ENCODE results near the gene SUPT5H. TPM values are rescaled to one million over a fixed set of nuclear protein-coding genes. Genes with fewer than 3 reads are reported as not detected.

SUPT5H gene
- polyA plus RNA-seq, 1 donor from 2014 or later, result 92.5 TPM

DNA sequence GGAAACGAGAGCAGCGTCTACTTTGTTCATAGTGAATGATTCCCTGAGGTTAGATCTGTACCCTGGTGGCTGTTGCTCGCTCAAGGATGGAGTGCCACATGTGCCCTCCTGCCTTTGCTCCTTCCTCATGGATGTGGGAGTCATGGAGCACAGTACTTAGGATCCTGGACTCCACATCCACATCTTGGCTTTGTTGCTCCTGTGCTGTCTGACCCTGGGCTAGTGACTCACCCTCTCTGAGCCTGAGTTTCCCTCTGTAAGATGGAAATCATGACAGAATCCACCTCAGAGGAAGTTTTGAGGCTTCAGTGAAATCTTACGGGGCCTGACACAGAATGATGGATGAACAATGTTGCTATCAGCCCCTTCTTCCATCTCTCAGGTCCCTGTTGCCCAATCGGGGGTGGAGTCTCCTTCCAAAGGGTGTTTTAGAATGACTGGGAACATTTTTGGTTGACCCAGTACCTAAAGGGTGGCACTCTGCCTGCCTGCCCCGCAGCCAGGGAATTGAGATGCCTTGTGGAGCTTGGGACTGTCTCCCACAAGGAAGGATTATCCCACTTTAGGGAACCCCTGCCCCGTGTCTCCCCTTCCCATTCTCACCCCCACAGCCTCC lies 25.4 kb downstream of the SUPT5H start:
- Histone ChIP-seq H3K36me3 (ENCODE audit: insufficient read depth, low read length) (peaks cover 2% of the 10 kb centered on the region), H3K4me3 (ENCODE audit: low read length) (no peak overlapping the region), H3K27ac (ENCODE audit: low read length) (no peak overlapping the region), H3K27me3 (ENCODE audit: insufficient read depth, low read depth, low read length) (no peaks in the 10 kb centered on the region), H3F3A (ENCODE audit: insufficient read depth, low read length, poor library complexity, severe bottlenecking) (no peaks in the 10 kb centered on the region), H3K9ac (ENCODE audit: low read length) (no peak overlapping the region), H3K4me2 (ENCODE audit: low read length) (no peak overlapping the region), H3K9me3 (ENCODE audit: low read length) (no peaks in the 10 kb centered on the region), H2AFZ (ENCODE audit: low read depth, low read length) (no peak overlapping the region), H4K20me1 (ENCODE audit: insufficient read depth) (no peaks in the 10 kb centered on the region), H3K9me2 (ENCODE audit: insufficient read depth, low read length) (no peaks in the 10 kb centered on the region), H3K79me2 (replicated peaks; ENCODE audit: insufficient read depth, low read length) (no peaks in the 10 kb centered on the region)
- no peak for TF ChIP-seq TAF1 (IDR thresholded peaks at IDR 0.05; ENCODE audit: low read depth)
- no peak for TF ChIP-seq EP300 (conservative IDR thresholded peaks at IDR 0.05; ENCODE audit: poor library complexity, severe bottlenecking)
- TF ChIP-seq, protein P1, sequence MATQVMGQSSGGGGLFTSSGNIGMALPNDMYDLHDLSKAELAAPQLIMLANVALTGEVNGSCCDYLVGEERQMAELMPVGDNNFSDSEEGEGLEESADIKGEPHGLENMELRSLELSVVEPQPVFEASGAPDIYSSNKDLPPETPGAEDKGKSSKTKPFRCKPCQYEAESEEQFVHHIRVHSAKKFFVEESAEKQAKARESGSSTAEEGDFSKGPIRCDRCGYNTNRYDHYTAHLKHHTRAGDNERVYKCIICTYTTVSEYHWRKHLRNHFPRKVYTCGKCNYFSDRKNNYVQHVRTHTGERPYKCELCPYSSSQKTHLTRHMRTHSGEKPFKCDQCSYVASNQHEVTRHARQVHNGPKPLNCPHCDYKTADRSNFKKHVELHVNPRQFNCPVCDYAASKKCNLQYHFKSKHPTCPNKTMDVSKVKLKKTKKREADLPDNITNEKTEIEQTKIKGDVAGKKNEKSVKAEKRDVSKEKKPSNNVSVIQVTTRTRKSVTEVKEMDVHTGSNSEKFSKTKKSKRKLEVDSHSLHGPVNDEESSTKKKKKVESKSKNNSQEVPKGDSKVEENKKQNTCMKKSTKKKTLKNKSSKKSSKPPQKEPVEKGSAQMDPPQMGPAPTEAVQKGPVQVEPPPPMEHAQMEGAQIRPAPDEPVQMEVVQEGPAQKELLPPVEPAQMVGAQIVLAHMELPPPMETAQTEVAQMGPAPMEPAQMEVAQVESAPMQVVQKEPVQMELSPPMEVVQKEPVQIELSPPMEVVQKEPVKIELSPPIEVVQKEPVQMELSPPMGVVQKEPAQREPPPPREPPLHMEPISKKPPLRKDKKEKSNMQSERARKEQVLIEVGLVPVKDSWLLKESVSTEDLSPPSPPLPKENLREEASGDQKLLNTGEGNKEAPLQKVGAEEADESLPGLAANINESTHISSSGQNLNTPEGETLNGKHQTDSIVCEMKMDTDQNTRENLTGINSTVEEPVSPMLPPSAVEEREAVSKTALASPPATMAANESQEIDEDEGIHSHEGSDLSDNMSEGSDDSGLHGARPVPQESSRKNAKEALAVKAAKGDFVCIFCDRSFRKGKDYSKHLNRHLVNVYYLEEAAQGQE (IDR thresholded peaks at IDR 0.05; ENCODE audit: borderline replicate concordance), result no peak
- TF ChIP-seq SMC3 (conservative IDR thresholded peaks at IDR 0.05; ENCODE audit: poor library complexity), result no peak
- TF ChIP-seq EZH2 (IDR thresholded peaks at IDR 0.05; ENCODE audit: borderline replicate concordance, insufficient read depth, low read length, poor library complexity, severe bottlenecking), result no peak
- TF ChIP-seq, protein P2, sequence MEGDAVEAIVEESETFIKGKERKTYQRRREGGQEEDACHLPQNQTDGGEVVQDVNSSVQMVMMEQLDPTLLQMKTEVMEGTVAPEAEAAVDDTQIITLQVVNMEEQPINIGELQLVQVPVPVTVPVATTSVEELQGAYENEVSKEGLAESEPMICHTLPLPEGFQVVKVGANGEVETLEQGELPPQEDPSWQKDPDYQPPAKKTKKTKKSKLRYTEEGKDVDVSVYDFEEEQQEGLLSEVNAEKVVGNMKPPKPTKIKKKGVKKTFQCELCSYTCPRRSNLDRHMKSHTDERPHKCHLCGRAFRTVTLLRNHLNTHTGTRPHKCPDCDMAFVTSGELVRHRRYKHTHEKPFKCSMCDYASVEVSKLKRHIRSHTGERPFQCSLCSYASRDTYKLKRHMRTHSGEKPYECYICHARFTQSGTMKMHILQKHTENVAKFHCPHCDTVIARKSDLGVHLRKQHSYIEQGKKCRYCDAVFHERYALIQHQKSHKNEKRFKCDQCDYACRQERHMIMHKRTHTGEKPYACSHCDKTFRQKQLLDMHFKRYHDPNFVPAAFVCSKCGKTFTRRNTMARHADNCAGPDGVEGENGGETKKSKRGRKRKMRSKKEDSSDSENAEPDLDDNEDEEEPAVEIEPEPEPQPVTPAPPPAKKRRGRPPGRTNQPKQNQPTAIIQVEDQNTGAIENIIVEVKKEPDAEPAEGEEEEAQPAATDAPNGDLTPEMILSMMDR (IDR thresholded peaks at IDR 0.05; ENCODE audit: poor library complexity, severe bottlenecking), result no peak
- no peak for TF ChIP-seq POLR2AphosphoS5 (IDR thresholded peaks at IDR 0.05)
- no peak for TF ChIP-seq RAD21 (conservative IDR thresholded peaks at IDR 0.05)
- no peak for TF ChIP-seq MXI1 (conservative IDR thresholded peaks at IDR 0.05; ENCODE audit: poor library complexity, severe bottlenecking)

DNA sequence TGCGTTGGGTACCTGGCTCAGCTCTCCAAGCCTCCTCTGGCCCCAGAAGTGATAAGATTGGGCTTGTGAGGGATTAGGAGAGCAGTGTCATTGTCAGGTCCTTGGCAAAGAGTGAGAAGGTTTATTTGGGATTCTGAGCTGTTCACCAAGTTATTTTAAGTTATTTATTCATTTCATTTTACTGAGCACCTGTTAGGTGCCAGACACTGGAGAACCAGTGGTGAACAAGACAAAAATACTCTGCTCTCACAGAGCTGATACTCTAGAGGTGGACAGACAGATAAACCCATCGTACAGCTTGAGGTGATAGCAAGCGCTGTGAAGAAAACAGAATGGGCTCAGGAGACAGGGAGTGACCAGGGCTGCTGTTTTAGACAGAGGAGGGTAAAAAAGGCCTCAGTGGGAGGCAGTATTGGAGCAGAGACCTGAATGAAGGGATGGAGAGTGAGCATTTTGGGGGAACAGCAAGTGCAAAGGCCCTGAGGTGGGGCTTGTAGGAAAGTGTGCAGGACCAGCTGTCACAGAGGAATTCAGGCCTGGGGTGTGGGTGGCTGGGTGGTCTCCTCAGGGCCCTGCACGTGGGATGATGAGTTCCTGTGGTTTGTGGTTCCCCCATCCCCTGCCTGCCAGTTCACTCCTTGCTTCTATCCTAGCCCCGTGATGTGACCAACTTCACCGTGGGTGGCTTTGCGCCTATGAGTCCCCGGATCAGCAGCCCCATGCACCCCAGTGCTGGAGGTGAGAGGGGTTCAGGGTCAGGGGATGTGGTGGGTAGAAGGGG lies 26.6 kb downstream of the SUPT5H start:
- Histone ChIP-seq H3K79me2 (replicated peaks; ENCODE audit: insufficient read depth, low read length) (no peaks in the 10 kb centered on the region), H3K27ac (ENCODE audit: low read length) (no peak overlapping the region), H3K4me3 (ENCODE audit: low read length) (no peak overlapping the region), H2AFZ (ENCODE audit: low read depth, low read length) (no peak overlapping the region), H4K20me1 (ENCODE audit: insufficient read depth) (no peaks in the 10 kb centered on the region), H3K36me3 (ENCODE audit: insufficient read depth, low read length) (peaks cover 7% of the 10 kb centered on the region), H3K4me2 (ENCODE audit: low read length) (no peak overlapping the region), H3K9me2 (ENCODE audit: insufficient read depth, low read length) (no peaks in the 10 kb centered on the region), H3F3A (ENCODE audit: insufficient read depth, low read length, poor library complexity, severe bottlenecking) (no peaks in the 10 kb centered on the region), H3K27me3 (ENCODE audit: insufficient read depth, low read depth, low read length) (no peaks in the 10 kb centered on the region), H3K9ac (ENCODE audit: low read length) (no peak overlapping the region), H3K9me3 (ENCODE audit: low read length) (no peaks in the 10 kb centered on the region)
- no peak for TF ChIP-seq SMC3 (conservative IDR thresholded peaks at IDR 0.05; ENCODE audit: poor library complexity)
- TF ChIP-seq, protein P2 (IDR thresholded peaks at IDR 0.05; ENCODE audit: poor library complexity, severe bottlenecking), result no peak
- TF ChIP-seq MXI1 (conservative IDR thresholded peaks at IDR 0.05; ENCODE audit: poor library complexity, severe bottlenecking), result no peak

All from neural cell (in vitro differentiated cells).